NB4 (cell line): ENCODE data around the gene SLC22A2.

Source experiments
- CTCF ChIP-seq: IDR thresholded peaks from one replicate; pipeline ENCODE4 v1.5.1; 2012; ENCODE audit warnings: low read depth, low read length
- MYC ChIP-seq: IDR thresholded peaks from 2 replicates; pipeline ENCODE4 v1.6.1; 2011; ENCODE audit warnings: low read depth, low read length

- no peak for TF ChIP-seq MYC
- TF ChIP-seq CTCF: no peak
These were observed 33.9 kb downstream of the SLC22A2 start for GRCh38 chr6:160224639-160225237.
